PFSK-1 (cell line): ENCODE data around the gene CLDN34.

ENCODE experiments used
- FOXP2 ChIP-seq: optimal IDR thresholded peaks from 2 replicates; pipeline ENCODE3; 2011; ENCODE audit warnings: borderline replicate concordance, control low read depth, inconsistent platforms; ENCODE audit not compliant: insufficient read depth; ENCODE audit errors: extremely low read length, extremely low read depth
- POLR2AphosphoS5 ChIP-seq: IDR thresholded peaks from 2 replicates; pipeline ENCODE4 v1.6.1; 2012; ENCODE audit warnings: low read depth, mild to moderate bottlenecking, control low read depth, low read length, moderate library complexity
- REST ChIP-seq, 2 experiments: IDR thresholded peaks; 2 replicates each; pipeline versions ENCODE4 v1.6.1 to v1.8.0; 2011 to 2012; ENCODE audit warnings: low read depth in 2 of 2, low read length in 2 of 2, control low read depth in 1 of 2, inconsistent platforms in 1 of 2, mild to moderate bottlenecking in 1 of 2, moderate library complexity in 1 of 2; ENCODE audit not compliant: insufficient read depth in 1 of 2
- SIN3A ChIP-seq: IDR thresholded peaks from 2 replicates; pipeline ENCODE4 v1.6.1; 2012; ENCODE audit warnings: mild to moderate bottlenecking, low read length, moderate library complexity, borderline replicate concordance; ENCODE audit not compliant: insufficient read depth
- TAF1 ChIP-seq: IDR thresholded peaks from 2 replicates; pipeline ENCODE4 v1.6.1; 2012; ENCODE audit warnings: low read length, control low read depth, borderline replicate concordance; ENCODE audit not compliant: insufficient read depth

The CLDN34 gene

GRCh38 chrX:10006086-10006485, 38.9 kb downstream of the CLDN34 start:
- no peak for TF ChIP-seq FOXP2

- TF ChIP-seq FOXP2 (no peak), TAF1 (no peak), SIN3A (no peak), POLR2AphosphoS5 (no peak), REST (IDR thresholded peaks at IDR 0.05; ENCODE audit: insufficient read depth in 1 of 2, low read depth in 2 of 2, low read length in 2 of 2) (no peak)
Measured at GRCh38 chrX:10006770-10007169, 39.6 kb downstream of the CLDN34 start.

- no peak for TF ChIP-seq TAF1
- TF ChIP-seq REST (IDR thresholded peaks at IDR 0.05; ENCODE audit: insufficient read depth in 1 of 2, low read depth in 2 of 2, low read length in 2 of 2), result no peak
- no peak for TF ChIP-seq FOXP2
- no peak for TF ChIP-seq POLR2AphosphoS5
- no peak for TF ChIP-seq SIN3A
Measured at GRCh38 chrX:10007621-10008020, 40.5 kb downstream of the CLDN34 start.

GRCh38 chrX:10008483-10009056, 41.4 kb downstream of the CLDN34 start:
- TF ChIP-seq POLR2AphosphoS5 (no peak), TAF1 (no peak), FOXP2 (no peak), REST (IDR thresholded peaks at IDR 0.05; ENCODE audit: insufficient read depth in 1 of 2, low read depth in 2 of 2, low read length in 2 of 2) (no peak), SIN3A (no peak)

GRCh38 chrX:10009741-10010140, 42.6 kb downstream of the CLDN34 start:
- no peak for TF ChIP-seq TAF1

GRCh38 chrX:10010686-10011085, 43.5 kb downstream of the CLDN34 start:
- TF ChIP-seq SIN3A (no peak), FOXP2 (no peak), POLR2AphosphoS5 (no peak), REST (IDR thresholded peaks at IDR 0.05; ENCODE audit: insufficient read depth in 1 of 2, low read depth in 2 of 2, low read length in 2 of 2) (no peak), TAF1 (no peak)
